Suppressor macrophage (primary cell): Measurements from ENCODE around the gene ZFR2.
A peak's percentile ranks its signal among the peaks of the same experiment; 100 is the strongest.

Experiments used
- DNase-seq, 4 experiments: peaks; one replicate each; pipeline ENCODE4 v3.0.0-alpha.2; 2020 to 2022

ZFR2 gene

GRCh38 chr19:3873151-3873550, 4.3 kb upstream of the ZFR2 start:
- no peak for DNase-seq

- DNase-seq: no peak
Observed at GRCh38 chr19:3867971-3868769, 668 bp downstream of the ZFR2 start.

- no peak for DNase-seq
Observed at GRCh38 chr19:3866910-3867638, 1.8 kb downstream of the ZFR2 start.

GRCh38 chr19:3863648-3864047, 5.2 kb downstream of the ZFR2 start:
- DNase-seq: no peak

GRCh38 chr19:3862826-3863500, 5.9 kb downstream of the ZFR2 start:
- DNase-seq: no peak

GRCh38 chr19:3860499-3860898, 8.3 kb downstream of the ZFR2 start:
- no peak for DNase-seq

GRCh38 chr19:3857449-3858003, 11.3 kb downstream of the ZFR2 start:
- DNase-seq: no peak

- DNase-seq: no peak
Observed at GRCh38 chr19:3855320-3855719, 13.5 kb downstream of the ZFR2 start.

- peak; percentile 21 to 56 (median 46) for DNase-seq
Observed at GRCh38 chr19:3852614-3853254, 16.1 kb downstream of the ZFR2 start.

GRCh38 chr19:3852177-3852511, 16.7 kb downstream of the ZFR2 start:
- DNase-seq: no peak

- DNase-seq: no peak
Observed at GRCh38 chr19:3851254-3852176, 17.3 kb downstream of the ZFR2 start.

- DNase-seq: no peak
Observed at GRCh38 chr19:3850320-3850972, 18.4 kb downstream of the ZFR2 start.

GRCh38 chr19:3849787-3850186, 19.1 kb downstream of the ZFR2 start:
- DNase-seq: no peak

- peak; percentile 25 to 50 (median 42) for DNase-seq
Observed at GRCh38 chr19:3849092-3849491, 19.7 kb downstream of the ZFR2 start.

- DNase-seq: no peak
Observed at GRCh38 chr19:3844596-3844995, 24.2 kb downstream of the ZFR2 start.

- no peak for DNase-seq
Observed at GRCh38 chr19:3842948-3843347, 25.9 kb downstream of the ZFR2 start.

GRCh38 chr19:3840804-3841203, 28.0 kb downstream of the ZFR2 start:
- no peak for DNase-seq

GRCh38 chr19:3839941-3840340, 28.9 kb downstream of the ZFR2 start:
- DNase-seq: no peak

- no peak for DNase-seq
Observed at GRCh38 chr19:3838661-3839060, 30.2 kb downstream of the ZFR2 start.

- no peak for DNase-seq
Observed at GRCh38 chr19:3837922-3838321, 30.9 kb downstream of the ZFR2 start.

- no peak for DNase-seq
Observed at GRCh38 chr19:3837332-3837731, 31.5 kb downstream of the ZFR2 start.
